ENCODE results near the gene GSTM2. TPM values are rescaled to one million over a fixed set of nuclear protein-coding genes. Genes with fewer than 3 reads are reported as not detected.

GSTM2 gene
- total RNA-seq: 68.4 TPM

DNA sequence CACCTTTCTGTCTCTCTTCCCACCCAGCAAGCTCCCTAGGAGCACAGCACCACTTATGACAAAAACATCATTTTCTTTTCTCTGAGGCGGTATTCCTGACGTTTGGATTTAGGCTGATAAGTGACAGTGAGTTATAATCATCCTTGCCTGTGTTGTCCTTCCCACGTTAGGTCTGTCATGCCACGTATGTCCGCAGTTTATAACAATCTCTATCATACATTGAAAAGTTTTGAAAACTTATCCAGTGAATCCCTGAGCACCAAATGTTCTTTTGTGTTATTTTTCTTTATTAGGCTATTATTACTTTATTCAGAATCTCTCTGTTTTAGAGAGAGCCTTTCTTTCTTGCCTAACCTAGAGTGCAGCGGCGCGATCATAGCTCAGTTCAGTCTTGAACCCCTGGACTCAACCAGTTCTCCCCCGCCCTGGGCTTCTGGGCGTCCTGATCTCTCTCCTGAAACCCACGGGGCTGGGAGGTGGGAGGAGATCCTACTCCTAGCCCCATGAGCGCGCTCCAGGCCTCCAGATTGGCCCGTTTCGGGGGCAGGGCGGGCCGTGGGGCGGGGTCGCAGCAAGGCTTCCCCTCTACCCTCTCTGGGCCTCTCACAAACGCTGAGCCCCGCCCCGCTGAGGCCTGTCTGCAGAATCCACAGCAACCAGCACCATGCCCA lies at the start of gene GSTM2:
TSS of gene GSTM2 (plus strand) at position 606 of the 671 bp plus-strand sequence. CDS start at position 665, 59 bp downstream.
- DNase-seq: peak; percentile 82

GRCh38 chr1:109618661-109619575 lies 48.9 kb upstream of the GSTM2 start:
- DNase-seq: no peak

DNA sequence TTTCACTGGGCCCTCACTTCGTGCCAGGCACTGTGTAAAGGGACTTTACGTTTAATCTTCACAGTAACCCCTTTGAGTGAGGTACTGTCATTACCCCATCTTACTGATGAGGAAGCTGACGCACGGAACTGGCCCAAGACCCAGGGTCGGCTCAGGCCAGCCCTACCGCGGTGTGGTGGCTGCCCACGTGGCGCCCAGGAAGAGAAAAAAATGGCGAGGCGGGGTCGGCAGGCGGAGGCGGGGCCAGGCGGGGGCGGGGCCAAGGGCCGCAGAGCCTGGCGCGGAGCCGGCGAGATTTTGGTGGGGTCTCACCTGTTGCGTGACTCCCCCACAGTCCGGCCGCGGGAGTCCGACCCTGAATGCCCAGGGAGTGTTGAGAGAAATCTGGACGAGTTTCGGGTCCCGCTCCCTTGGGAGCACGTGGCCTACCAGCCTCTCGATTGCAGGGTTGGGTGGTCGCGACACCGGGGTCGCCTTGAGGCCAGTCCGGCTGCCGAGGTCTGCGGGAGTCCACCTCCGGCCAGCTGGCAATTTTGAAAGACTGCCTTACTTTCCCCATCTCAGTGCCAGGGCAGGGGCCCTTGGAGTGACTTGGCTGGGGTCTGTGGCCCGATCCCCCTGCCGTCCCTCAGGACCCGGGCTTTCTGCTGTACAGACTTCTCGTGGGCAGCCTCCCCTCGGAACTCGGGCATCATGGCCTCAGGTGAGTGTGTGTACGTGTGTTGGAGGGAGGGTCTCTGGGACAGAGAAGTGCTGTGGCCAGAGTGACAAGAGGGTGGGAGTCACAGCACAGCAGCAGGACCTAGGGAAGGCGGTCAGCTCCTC lies 48.1 kb upstream of the GSTM2 start, which contains the start of the genes AMPD2 and GNAT2:
TSS of gene AMPD2 (plus strand) at position 262 of the 825 bp plus-strand sequence. CDS start 1,339 bp downstream, outside the sequence.
TSS of gene GNAT2 (minus strand) at position 41 of the 825 bp plus-strand sequence. CDS start 6,746 bp downstream, outside the sequence.
- DNase-seq: peak; percentile 22

DNA sequence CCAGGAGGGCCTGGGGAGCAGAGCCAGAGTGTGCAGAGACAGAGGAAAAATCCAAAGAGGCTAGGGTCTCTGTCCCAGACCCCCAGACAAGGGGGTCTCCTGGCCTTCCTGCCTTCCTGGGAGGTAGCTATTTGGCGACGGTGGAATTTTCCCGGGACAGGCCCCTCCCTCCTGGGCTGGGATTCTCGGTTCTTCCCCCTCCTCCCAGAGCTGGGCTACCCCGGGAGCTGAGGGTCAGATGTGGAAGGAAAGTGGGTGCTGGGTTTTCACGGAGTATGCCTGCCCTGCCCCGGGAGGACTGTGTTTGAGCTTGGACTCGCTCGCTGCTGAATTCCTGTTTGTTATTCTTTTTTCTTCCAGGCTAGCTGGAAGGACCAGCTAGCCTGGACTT lies 47.5 kb upstream of the GSTM2 start:
- DNase-seq: peak; percentile 48

- DNase-seq: peak; percentile 96
Measured at GRCh38 chr1:109620841-109621286, 47.0 kb upstream of the GSTM2 start.

GRCh38 chr1:109621379-109622136 lies 46.3 kb upstream of the GSTM2 start:
- DNase-seq: no peak

DNA sequence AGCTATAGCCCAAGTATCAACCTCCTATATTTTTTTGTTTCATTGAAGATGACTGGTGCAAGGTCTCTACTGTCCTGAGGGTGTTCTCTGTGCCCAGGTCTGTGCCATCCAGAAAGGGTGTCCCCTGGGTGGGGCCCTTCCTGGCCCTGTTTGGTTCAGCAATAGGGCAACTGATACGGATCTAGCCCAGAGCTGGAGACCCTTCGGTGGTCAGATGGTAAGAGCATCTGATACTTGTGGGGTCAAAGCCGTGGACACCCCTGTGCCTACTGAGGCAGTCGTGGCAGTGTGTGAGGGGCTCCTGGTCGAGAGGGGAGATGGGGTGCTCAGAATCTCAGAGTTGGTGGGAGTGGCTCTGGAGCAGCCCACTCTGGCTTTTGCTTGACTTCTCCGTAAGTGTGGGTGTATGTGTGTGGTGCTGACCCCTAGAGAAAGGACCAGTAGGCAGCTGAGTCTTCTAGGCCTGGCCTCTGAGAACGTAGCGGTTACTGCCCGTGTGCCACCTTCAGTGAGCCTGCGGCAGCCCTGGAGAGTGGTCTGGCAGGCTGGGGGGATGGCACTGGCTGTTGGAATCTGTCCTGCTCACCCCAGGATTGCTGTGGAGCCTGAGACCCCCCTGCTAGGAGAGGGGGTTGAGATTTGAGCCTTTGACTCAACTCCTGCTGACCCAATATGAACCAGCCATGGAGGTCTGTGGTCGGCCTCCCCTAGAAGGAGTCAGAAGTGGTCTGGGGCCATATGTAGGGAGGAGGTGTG lies 45.5 kb upstream of the GSTM2 start:
- DNase-seq: no peak

DNA sequence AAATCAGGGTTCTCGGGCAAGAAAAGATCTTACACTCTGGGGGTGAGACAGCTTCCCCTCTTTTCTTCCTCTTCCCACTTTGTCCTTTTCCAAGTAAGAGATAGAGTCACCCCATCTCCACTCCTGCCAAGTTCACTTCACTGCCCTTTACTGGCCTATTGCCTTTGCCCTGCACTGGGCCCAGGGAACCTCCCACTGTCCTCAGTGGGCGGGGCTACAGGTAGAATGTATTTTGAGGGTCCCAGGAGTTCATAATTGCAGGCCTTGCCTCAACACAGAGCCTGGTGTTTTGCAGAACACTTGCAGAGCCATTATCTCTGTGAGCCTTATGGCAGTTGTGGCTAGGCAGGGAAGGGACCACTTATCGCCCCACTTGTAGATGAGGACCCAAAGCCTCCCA lies 45.0 kb upstream of the GSTM2 start:
- DNase-seq: no peak

DNA sequence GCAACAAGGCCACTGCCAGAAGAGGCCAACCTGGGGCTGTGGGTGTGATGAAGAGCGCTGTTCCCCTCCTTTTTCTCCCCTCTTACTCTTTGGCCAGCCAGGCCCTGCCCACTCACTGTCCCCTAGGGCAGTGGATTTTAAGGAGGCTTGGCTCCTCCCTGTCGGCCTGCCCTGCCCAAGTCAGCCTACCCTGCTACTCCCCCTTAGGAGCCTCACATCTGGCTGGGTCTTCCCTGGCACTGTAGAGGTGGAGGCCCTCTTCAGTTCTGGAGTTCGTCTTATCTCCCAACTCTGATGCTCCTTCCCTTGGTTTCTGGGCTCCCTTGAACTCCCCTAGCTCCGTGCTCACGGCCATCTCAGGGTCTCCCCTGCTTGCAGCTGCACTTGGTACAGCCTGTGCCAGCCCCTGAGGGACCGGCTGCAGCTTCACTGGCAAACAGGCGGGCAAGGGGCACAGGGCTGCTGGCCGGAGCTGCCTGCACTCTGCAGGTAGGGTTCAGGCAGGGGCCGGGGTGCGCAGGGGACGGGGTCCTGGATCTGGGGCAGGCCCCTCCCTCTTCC lies 44.2 kb upstream of the GSTM2 start:
- no peak for DNase-seq

GRCh38 chr1:109624201-109625010 lies 43.5 kb upstream of the GSTM2 start:
- no peak for DNase-seq

- DNase-seq: no peak
Measured at GRCh38 chr1:109625176-109625575, 42.7 kb upstream of the GSTM2 start.

DNA sequence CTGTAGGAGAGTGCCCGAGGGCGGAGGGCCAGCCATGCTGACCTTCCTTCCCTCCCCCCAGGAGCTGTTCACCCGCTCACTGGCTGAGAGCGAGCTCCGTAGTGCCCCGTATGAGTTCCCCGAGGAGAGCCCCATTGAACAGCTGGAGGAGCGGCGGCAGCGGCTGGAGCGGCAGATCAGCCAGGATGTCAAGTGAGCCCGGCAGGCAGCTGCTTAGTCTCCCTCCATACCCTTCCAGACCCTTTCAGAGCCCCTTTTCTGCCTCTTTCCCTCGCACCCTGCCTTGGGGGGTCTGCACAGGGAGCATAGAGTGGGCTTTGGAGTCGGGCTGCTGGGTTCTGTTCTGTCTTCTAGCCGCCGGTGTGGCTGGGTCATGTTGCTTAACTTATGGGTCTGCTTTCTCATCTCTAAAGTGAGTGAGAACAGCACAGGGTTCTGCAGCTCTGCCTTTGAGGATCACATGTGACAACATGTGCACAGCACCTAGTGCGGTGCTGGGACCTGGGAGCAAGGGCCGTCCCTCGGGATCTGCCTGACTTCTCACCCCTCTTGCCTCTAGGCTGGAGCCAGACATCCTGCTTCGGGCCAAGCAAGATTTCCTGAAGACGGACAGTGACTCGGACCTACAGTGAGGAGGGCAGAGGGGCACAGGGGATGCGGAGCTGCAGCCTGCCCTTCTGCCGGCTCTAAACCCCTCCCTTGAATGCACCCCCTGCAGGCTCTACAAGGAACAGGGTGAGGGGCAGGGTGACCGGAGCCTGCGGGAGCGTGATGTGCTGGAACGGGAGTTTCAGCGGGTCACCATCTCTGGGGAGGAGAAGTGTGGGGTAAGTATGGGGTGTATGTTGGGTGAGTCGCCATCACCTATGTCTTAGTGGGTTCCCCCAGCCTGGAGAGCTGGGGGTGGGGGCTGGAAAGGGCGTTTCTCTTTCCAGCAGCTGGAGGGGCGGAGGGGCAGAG lies 42.0 kb upstream of the GSTM2 start:
- DNase-seq: no peak

GRCh38 chr1:109626682-109627408 lies 41.0 kb upstream of the GSTM2 start:
- DNase-seq: no peak

DNA sequence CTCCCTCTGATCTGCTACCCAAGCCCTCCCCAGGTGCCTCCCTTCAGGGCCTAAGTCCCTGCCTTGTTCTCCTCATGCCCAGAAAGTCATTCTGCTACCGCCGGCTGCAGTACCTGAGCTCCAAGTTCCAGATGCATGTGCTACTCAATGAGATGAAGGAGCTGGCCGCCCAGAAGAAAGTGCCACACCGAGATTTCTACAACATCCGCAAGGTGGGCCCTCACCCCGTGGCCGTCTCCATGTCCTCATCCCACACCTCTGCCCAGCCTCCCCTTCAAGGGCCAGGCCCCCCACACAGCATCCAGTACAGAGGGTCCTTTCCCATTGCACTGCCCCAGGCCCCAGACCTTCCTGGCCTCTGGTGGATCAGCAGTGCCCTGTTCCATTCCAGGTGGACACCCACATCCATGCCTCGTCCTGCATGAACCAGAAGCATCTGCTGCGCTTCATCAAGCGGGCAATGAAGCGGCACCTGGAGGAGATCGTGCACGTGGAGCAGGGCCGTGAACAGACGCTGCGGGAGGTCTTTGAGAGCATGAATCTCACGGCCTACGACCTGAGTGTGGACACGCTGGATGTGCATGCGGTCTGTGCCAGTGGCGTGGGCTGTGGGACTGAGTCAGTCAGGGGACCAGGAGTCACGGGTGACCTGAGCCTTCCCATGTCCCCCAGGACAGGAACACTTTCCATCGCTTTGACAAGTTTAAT lies 40.0 kb upstream of the GSTM2 start:
- DNase-seq: no peak

DNA sequence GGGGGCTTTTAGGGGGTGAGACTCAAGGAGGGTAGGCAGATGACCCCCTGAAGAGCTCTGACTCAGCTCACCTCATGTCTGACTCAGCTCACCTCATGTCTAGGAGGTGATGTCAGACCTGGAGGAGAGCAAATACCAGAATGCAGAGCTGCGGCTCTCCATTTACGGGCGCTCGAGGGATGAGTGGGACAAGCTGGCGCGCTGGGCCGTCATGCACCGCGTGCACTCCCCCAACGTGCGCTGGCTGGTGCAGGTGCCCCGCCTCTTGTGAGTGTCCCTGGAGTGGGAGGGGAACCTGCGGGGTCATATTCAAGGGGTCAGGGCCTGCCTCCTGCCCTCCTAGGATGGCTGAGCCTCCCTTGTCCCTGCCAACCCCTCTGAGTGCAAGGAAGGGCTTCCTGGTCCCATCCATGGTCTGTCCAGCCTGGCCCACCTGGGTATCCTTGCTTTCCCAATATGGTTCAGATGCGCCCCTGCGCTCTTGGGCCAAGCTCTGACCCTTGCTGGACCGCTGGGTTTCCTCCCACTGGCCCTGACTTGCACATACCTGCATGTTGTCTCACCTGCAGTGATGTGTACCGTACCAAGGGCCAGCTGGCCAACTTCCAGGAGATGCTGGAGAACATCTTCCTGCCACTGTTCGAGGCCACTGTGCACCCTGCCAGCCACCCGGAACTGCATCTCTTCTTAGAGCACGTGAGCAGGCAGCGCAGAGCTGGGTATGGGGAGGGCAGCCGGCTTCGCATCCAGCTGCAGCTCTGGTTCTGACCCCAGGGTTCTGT lies 39.1 kb upstream of the GSTM2 start:
- no peak for DNase-seq

Measured in skin of body (tissue), 2 donors.